H9 (cell line): ENCODE data around the gene ITCH. TPM values are rescaled to one million over a fixed set of nuclear protein-coding genes. Genes with fewer than 3 reads are reported as not detected.
"Not testable (repeated sequence)": the region's sequence is repeated elsewhere in the genome, so short reads cannot be mapped to it uniquely, and the experiment has no call there.

Experiments used
- DNase-seq: peaks from one replicate; pipeline ENCODE4 v3.0.0-alpha.2; 2017
- H2AFZ ChIP-seq: one replicate; pipeline ENCODE4 v1.6.1; 2013; ENCODE audit warnings: mild to moderate bottlenecking, low read length, control low read depth, moderate library complexity
- H2AK5ac ChIP-seq: 2 replicates; pipeline ENCODE4 v1.6.1; 2013; ENCODE audit warnings: low read length, control low read depth, mixed read lengths; ENCODE audit not compliant: insufficient read length
- H2BK120ac ChIP-seq: one replicate; pipeline ENCODE4 v1.6.1; 2013; ENCODE audit warnings: low read depth, mild to moderate bottlenecking, low read length, control low read depth, inconsistent platforms; ENCODE audit not compliant: poor library complexity, severe bottlenecking
- H2BK12ac ChIP-seq: 2 replicates; pipeline ENCODE4 v1.6.1; 2013; ENCODE audit warnings: low read length, control low read depth, mixed read lengths, low read depth; ENCODE audit not compliant: insufficient read length
- H2BK15ac ChIP-seq: 2 replicates; pipeline ENCODE4 v1.6.1; 2013; ENCODE audit warnings: low read depth, low read length, control low read depth
- H2BK20ac ChIP-seq: one replicate; pipeline ENCODE4 v1.6.1; 2013; ENCODE audit warnings: low read depth, mild to moderate bottlenecking, low read length, control low read depth, inconsistent platforms; ENCODE audit not compliant: poor library complexity, severe bottlenecking
- H2BK5ac ChIP-seq: 2 replicates; pipeline ENCODE4 v1.6.1; 2013; ENCODE audit warnings: low read length, control low read depth, mixed read lengths; ENCODE audit not compliant: insufficient read length
- H3K14ac ChIP-seq: 2 replicates; pipeline ENCODE4 v1.6.1; 2013; ENCODE audit warnings: low read length, control low read depth; ENCODE audit not compliant: insufficient read depth
- H3K18ac ChIP-seq: 2 replicates; pipeline ENCODE4 v1.6.1; 2013; ENCODE audit warnings: low read depth, mild to moderate bottlenecking, mixed read lengths, low read length, control low read depth; ENCODE audit not compliant: insufficient read length
- H3K23ac ChIP-seq: 2 replicates; pipeline ENCODE4 v1.6.1; 2013; ENCODE audit warnings: low read length, control low read depth, mixed read lengths, low read depth; ENCODE audit not compliant: insufficient read length
- H3K23me2 ChIP-seq: 2 replicates; pipeline ENCODE4 v1.6.1; 2013; ENCODE audit warnings: low read depth, mild to moderate bottlenecking, mixed read lengths, low read length, control low read depth; ENCODE audit not compliant: insufficient read length, poor library complexity, severe bottlenecking
- H3K27ac ChIP-seq: 2 replicates; pipeline ENCODE4 v1.5.1; 2013; ENCODE audit warnings: low read length, control low read depth, mixed read lengths, low read depth; ENCODE audit not compliant: insufficient read length
- H3K27me3 ChIP-seq: 2 replicates; pipeline ENCODE4 v1.6.1; 2013; ENCODE audit warnings: low read length, control low read depth, inconsistent platforms; ENCODE audit not compliant: insufficient read depth
- H3K4ac ChIP-seq: 2 replicates; pipeline ENCODE4 v1.6.1; 2013; ENCODE audit warnings: low read depth, mild to moderate bottlenecking, control low read depth, inconsistent platforms, low read length, moderate library complexity
- H3K4me1 ChIP-seq: 2 replicates; pipeline ENCODE4 v1.6.1; 2013; ENCODE audit warnings: low read length, control low read depth, inconsistent platforms; ENCODE audit not compliant: insufficient read depth
- H3K4me2 ChIP-seq: 2 replicates; pipeline ENCODE4 v1.6.1; 2013; ENCODE audit warnings: low read length, control low read depth, mixed read lengths; ENCODE audit not compliant: insufficient read length, insufficient read depth
- H3K56ac ChIP-seq: 2 replicates; pipeline ENCODE4 v1.6.1; 2013; ENCODE audit warnings: low read depth, mild to moderate bottlenecking, mixed read lengths, low read length, control low read depth; ENCODE audit not compliant: insufficient read length
- H3K79me1 ChIP-seq: 2 replicates; pipeline ENCODE4 v1.6.1; 2013; ENCODE audit warnings: low read depth, mild to moderate bottlenecking, moderate library complexity, low read length, control low read depth, inconsistent platforms; ENCODE audit not compliant: insufficient read depth, poor library complexity, severe bottlenecking
- H3K79me2 ChIP-seq: 2 replicates; pipeline ENCODE4 v1.6.1; 2013; ENCODE audit warnings: low read length, control low read depth, inconsistent platforms; ENCODE audit not compliant: insufficient read depth
- H3K9ac ChIP-seq: 2 replicates; pipeline ENCODE4 v1.6.1; 2013; ENCODE audit warnings: low read length, control low read depth, mixed read lengths; ENCODE audit not compliant: insufficient read length; ENCODE audit errors: extremely low read depth
- H3K9me3 ChIP-seq: one replicate; pipeline ENCODE4 v1.6.1; 2013; ENCODE audit warnings: low read depth, low read length, inconsistent platforms; ENCODE audit not compliant: control insufficient read depth
- H3T11ph ChIP-seq: one replicate; pipeline ENCODE4 v1.6.1; 2013; ENCODE audit warnings: mild to moderate bottlenecking, low read length, control low read depth, inconsistent platforms
- H4K20me1 ChIP-seq: one replicate; pipeline ENCODE4 v1.6.1; 2013; ENCODE audit not compliant: control insufficient read depth, insufficient read length, insufficient read depth
- H4K5ac ChIP-seq: 2 replicates; pipeline ENCODE4 v1.6.1; 2013; ENCODE audit warnings: low read depth, mild to moderate bottlenecking, mixed read lengths, low read length, control low read depth; ENCODE audit not compliant: insufficient read length
- H4K8ac ChIP-seq: replicated peaks from 2 replicates; pipeline ENCODE4 v1.6.1; 2013; ENCODE audit warnings: low read length, control low read depth, mixed read lengths, low read depth; ENCODE audit not compliant: insufficient read length
- H4K91ac ChIP-seq: 2 replicates; pipeline ENCODE4 v1.6.1; 2013; ENCODE audit warnings: low read depth, mild to moderate bottlenecking, moderate library complexity, mixed read lengths, low read length, control low read depth; ENCODE audit not compliant: insufficient read length
- H3K27ac Mint-ChIP-seq, 3 experiments: 2 replicates in 2 of 3; 3 replicates in 1 of 3; pipeline ENCODE4 v1.8.0; 2020 to 2021; ENCODE audit warnings: mixed read lengths in 3 of 3, mild to moderate bottlenecking in 1 of 3, moderate library complexity in 1 of 3
- H3K27me3 Mint-ChIP-seq: 2 replicates; pipeline ENCODE4 v1.8.0; 2021; ENCODE audit warnings: low read depth, mild to moderate bottlenecking, moderate library complexity, mixed read lengths
- H3K36me3 Mint-ChIP-seq, 3 experiments: 2 replicates in 2 of 3; 3 replicates in 1 of 3; pipeline ENCODE4 v1.8.0; 2020 to 2021; ENCODE audit warnings: low read depth in 3 of 3, mixed read lengths in 3 of 3; ENCODE audit not compliant: insufficient read depth in 1 of 3
- H3K4me1 Mint-ChIP-seq, 2 experiments: 2 replicates each; pipeline ENCODE4 v1.8.0; 2020; ENCODE audit warnings: mixed read lengths in 2 of 2
- H3K4me3 Mint-ChIP-seq, 2 experiments: 2 replicates in 1 of 2; 3 replicates in 1 of 2; pipeline ENCODE4 v1.8.0; 2020 to 2021; ENCODE audit warnings: mild to moderate bottlenecking in 2 of 2, mixed read lengths in 2 of 2, moderate library complexity in 1 of 2
- H3K9me3 Mint-ChIP-seq, 2 experiments: 2 replicates in 1 of 2; 3 replicates in 1 of 2; pipeline ENCODE4 v1.8.0; 2020; ENCODE audit warnings: mild to moderate bottlenecking in 2 of 2, mixed read lengths in 2 of 2, moderate library complexity in 1 of 2
- WGBS: extraction: QIAGEN DNeasy Blood & Tissue Kit; methylation state at CpG from one replicate; pipeline ENCODE4 v1.1.7; 2013; ENCODE audit warnings: missing lambda C conversion rate, low lambda C conversion rate, mixed read lengths; ENCODE audit not compliant: insufficient read length; ENCODE audit errors: extremely low coverage; 5-methylcytosine and 5-hydroxymethylcytosine counted together
- total RNA-seq: library from RNA; stranded (reverse); gene quantifications from 2 replicates; pipeline ENCODE4 v1.2.1, GENCODE V29; 2021
- TF ChIP-seq, protein P1 (sequence below): fragments of 200-600 bp; sonication (generic); conservative IDR thresholded peaks from 3 replicates; pipeline ENCODE4 v1.8.0; 2021; ENCODE audit warnings: antibody characterized with exemption, mild to moderate bottlenecking

Gene ITCH
- total RNA-seq, 1 experiment from 2014 or later, result 55.9 TPM

GRCh38 chr20:34328928-34329677 is 34.0 kb upstream of the ITCH start:
- Histone ChIP-seq H3K23ac (no peak overlapping the region), H2BK120ac (no peak overlapping the region), H3K27me3 (no peaks in the 10 kb centered on the region), H2BK15ac (no peak overlapping the region), H2AFZ (no peak overlapping the region), H4K8ac (no peak overlapping the region), H2AK5ac (no peak overlapping the region), H3K23me2 (no peaks in the 10 kb centered on the region), H3K14ac (no peak overlapping the region), H4K20me1 (no peaks in the 10 kb centered on the region), H3K56ac (no peak overlapping the region), H3K18ac (no peak overlapping the region), H2BK5ac (no peak overlapping the region), H4K5ac (no peak overlapping the region), H3K9ac (no peak overlapping the region), H2BK20ac (no peak overlapping the region), H2BK12ac (no peak overlapping the region), H3K4me2 (no peak overlapping the region), H3K27ac (no peak overlapping the region), H3K4ac (no peak overlapping the region), H3K4me1 (no peaks in the 10 kb centered on the region), H4K91ac (no peak overlapping the region), H3K9me3 (no peaks in the 10 kb centered on the region), H3K79me2 (no peaks in the 10 kb centered on the region), H3T11ph (no peak overlapping the region), H3K79me1 (no peaks in the 10 kb centered on the region)
- Mint-ChIP-seq H3K4me1 (peaks cover 13 to 26% of the 10 kb centered on the region in 2 experiments), H3K27me3 (no peaks in the 10 kb centered on the region), H3K9me3 (no peaks in the 10 kb centered on the region), H3K36me3 (no peaks in the 10 kb centered on the region), H3K4me3 (no peak overlapping the region), H3K27ac (no peak overlapping the region)
- TF ChIP-seq, protein P1, sequence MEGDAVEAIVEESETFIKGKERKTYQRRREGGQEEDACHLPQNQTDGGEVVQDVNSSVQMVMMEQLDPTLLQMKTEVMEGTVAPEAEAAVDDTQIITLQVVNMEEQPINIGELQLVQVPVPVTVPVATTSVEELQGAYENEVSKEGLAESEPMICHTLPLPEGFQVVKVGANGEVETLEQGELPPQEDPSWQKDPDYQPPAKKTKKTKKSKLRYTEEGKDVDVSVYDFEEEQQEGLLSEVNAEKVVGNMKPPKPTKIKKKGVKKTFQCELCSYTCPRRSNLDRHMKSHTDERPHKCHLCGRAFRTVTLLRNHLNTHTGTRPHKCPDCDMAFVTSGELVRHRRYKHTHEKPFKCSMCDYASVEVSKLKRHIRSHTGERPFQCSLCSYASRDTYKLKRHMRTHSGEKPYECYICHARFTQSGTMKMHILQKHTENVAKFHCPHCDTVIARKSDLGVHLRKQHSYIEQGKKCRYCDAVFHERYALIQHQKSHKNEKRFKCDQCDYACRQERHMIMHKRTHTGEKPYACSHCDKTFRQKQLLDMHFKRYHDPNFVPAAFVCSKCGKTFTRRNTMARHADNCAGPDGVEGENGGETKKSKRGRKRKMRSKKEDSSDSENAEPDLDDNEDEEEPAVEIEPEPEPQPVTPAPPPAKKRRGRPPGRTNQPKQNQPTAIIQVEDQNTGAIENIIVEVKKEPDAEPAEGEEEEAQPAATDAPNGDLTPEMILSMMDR, result no peak
- no CpG with 5 or more reads among the region's 9 CpGs for WGBS
- DNase-seq, result no peak

DNA sequence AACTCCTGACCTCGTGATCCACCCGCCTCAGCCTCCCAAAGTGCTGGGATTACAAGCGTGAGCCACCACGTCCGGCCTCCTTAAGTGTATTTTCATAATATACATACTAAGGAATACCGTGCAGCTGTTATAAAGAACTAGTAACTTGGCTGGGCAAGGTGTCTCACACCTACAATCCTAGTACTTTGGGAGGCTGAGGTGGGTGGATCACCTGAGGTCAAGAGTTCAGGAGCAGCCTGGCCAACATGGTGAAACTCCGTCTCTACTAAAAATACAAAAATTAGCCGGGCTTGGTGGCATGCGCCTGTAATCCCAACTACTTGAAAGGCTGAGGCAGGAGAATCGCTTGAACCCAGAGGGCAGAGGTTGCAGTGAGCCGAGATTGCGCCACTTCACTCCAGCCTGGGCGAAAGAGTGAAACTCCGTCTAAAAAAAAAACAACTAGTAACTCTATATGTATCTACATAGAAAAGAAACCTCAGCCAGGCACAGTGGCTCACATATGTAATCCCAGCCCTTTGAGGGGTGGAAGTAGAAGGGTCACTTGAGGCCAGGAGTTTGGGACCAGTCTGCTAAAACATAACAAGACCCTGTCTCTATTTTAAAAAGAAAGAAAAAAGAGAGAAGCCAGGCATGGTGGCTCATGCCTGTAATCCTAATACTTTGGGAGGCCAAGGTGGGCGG is 32.1 kb upstream of the ITCH start:
- not testable (repeated sequence) for H3K79me1 ChIP-seq, H3K27ac ChIP-seq, H4K5ac ChIP-seq, H2BK120ac ChIP-seq, H3K23me2 ChIP-seq, H3K4me2 ChIP-seq, H3K9me3 ChIP-seq, H3K18ac ChIP-seq, H3T11ph ChIP-seq, H3K4me1 ChIP-seq, H2BK5ac ChIP-seq, H3K23ac ChIP-seq, H3K27me3 ChIP-seq, H3K4ac ChIP-seq, H3K56ac ChIP-seq, H3K79me2 ChIP-seq, H4K8ac ChIP-seq, H3K14ac ChIP-seq, H3K27me3 Mint-ChIP-seq, H2BK15ac ChIP-seq, H3K27ac Mint-ChIP-seq, H2AFZ ChIP-seq, H3K9ac ChIP-seq, H4K20me1 ChIP-seq, H3K36me3 Mint-ChIP-seq, H2BK20ac ChIP-seq, H3K4me3 Mint-ChIP-seq, H4K91ac ChIP-seq, DNase-seq, H2AK5ac ChIP-seq, H2BK12ac ChIP-seq, H3K9me3 Mint-ChIP-seq
- no CpG with 5 or more reads among the region's 15 CpGs for WGBS
- H3K4me1 Mint-ChIP-seq, result peaks cover 10 to 18% of the 10 kb centered on the region in 2 experiments
